Measurements from ENCODE around the gene EDN1.

The EDN1 gene

DNA sequence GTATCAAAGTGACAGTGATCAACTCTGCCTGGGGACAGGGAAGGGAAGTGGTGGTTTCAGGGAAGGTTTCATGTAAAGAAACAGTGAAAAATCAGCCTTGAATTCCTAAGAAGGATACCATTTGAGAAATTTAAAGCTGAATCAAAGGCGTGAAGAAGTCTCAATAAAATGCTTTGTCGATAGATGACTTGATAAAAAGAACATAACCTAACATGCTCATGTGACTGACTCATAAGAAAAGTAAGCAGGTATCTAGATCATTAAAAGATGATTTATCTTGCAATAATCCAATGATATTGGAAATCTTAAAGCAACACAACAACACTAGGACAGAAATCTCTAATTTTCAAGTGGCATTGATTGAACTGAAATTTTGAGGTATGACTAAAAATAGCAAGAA lies 14.3 kb downstream of the EDN1 start:
- TF ChIP-seq, protein P1, sequence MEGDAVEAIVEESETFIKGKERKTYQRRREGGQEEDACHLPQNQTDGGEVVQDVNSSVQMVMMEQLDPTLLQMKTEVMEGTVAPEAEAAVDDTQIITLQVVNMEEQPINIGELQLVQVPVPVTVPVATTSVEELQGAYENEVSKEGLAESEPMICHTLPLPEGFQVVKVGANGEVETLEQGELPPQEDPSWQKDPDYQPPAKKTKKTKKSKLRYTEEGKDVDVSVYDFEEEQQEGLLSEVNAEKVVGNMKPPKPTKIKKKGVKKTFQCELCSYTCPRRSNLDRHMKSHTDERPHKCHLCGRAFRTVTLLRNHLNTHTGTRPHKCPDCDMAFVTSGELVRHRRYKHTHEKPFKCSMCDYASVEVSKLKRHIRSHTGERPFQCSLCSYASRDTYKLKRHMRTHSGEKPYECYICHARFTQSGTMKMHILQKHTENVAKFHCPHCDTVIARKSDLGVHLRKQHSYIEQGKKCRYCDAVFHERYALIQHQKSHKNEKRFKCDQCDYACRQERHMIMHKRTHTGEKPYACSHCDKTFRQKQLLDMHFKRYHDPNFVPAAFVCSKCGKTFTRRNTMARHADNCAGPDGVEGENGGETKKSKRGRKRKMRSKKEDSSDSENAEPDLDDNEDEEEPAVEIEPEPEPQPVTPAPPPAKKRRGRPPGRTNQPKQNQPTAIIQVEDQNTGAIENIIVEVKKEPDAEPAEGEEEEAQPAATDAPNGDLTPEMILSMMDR (IDR thresholded peaks at IDR 0.05), result no peak

DNA sequence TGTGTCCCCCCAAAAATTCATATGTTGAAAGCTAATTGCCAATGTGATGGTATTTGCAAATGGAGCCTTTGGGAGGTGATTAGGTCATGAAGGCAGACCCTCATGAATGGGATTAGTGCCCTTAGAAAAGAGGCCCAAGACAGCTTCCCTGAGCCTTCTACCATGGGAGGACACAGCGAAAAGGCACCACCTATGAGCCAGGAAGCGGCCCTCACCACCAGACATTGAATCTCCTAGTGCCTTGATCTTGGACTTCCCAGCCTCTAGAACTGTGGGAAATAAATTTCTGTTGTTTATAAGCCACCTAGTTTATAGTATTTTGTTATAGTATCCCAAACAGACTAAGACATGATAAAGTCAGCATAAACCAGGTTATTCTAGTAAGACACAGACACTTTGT lies 18.9 kb downstream of the EDN1 start:
- TF ChIP-seq, protein P1 (IDR thresholded peaks at IDR 0.05), result no peak

DNA sequence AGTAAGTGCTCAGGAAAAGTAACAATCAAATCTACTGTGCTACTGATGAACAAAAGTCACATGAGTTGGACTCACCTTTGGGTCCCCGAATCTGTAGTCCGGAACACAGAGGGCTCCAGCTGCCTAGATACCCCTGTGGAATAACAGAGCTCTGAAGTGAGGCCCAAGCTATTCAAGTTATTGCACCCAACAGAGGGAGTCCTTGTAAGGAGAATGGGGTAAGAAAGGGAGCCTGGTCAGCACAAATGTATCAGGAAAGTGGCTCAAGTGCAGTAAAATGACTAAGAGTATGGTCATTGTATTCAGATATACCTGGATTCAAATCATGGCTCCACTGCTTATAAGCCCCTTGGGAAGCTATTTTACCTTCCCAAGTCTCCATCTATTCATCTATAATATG lies 20.9 kb downstream of the EDN1 start:
- TF ChIP-seq, protein P1 (IDR thresholded peaks at IDR 0.05), result no peak; the same call in 1 of the 2 replicates

DNA sequence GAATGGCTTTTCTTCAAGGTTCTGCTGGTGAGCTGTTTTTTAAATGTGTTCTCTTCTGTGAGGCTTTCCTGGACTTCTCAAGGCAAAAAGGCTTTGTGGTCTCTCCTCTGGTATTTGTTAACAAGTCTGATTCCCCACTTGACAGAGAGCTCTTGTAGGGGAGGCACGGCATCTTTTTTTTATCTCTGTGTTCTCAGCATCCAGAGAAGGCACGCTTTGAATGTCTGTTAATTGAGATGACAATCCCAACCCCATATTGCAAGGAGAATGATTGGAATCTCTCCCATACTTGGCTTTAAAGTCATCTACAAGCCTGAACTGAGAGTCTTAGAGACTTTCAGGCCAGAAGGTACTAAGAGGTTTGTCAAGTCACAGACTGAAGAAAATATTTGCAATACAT lies 22.6 kb downstream of the EDN1 start:
- TF ChIP-seq, protein P1 (IDR thresholded peaks at IDR 0.05), result no peak

DNA sequence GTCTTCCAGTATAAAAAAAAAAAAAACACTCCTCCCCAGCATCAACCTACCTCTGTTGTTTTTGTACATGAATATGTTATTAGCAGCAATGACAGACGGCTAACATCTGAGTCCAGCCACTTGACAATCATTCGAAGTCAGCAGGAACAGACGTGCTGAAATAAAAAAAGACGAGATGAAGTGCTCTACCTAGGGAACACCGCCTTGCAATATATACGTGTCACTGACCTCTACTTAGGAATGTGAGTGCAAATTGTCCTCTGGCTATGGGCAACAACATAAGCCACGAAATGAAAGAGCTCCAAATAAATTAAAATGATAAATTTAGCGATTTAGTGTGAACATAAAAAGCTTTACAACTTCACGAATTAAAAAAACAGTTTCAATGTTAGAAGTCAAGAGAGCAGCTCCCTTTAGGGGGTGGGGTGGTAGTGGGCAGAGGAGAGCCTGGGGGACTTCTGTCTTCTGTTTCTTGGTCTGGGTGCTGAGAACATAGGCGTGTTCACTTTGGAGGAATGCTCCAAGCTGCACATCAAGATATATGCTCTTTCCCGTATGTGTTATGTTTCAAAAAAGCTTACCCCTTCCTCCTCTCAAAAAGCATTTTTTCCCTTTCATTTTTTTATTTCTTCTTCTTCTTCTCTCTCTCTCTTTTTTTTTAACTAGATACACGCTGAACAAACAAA lies 23.3 kb downstream of the EDN1 start:
- TF ChIP-seq, protein P1 (IDR thresholded peaks at IDR 0.05), result no peak

DNA sequence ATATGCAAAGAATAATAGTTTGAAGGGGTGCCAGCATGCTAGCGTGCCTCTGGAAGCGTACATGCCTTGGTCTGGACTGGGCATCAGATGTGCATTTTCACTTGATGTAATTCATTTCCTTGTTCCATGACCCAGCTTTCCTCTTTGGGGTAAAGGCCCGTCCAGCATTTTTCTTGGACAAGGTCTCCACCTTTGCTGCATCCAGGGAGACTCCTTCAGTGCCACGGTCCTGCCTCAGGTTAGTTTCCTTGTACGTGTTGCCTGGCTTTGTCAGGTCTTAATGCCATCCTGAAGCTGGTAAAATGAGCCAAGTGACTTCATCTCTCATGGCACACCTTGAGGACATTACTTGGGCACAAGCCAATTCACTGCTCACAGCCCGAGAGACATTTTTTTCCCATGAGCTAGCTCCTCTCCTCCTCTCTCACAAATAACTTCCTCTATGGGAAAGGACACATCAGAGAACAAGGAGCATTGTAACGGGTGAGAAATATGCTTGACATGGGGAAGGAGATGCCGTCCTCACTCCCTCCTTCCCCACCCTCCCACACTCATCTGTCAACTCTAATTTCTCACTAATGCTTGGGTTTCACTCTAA lies 23.9 kb downstream of the EDN1 start:
- TF ChIP-seq, protein P1 (IDR thresholded peaks at IDR 0.05), result no peak

DNA sequence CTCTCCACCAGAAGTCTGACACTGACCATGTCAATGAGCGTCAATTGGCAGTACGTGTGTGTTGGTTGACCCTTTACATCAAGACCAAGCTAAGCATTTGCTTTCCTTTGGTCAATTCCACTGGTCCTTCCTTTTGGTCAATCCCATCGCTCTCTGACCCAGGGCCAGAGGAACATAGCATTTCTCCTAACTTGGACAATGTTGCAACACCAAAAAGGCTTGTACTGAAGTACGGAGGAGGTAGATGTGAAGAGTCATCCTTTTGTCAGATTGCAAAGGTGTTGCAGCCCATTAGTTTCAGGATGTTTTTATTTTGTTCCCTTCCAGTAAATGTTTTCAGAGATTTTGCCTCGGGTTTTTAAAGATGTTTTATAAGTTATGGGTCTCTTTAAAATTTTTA lies 24.6 kb downstream of the EDN1 start:
- TF ChIP-seq, protein P1 (IDR thresholded peaks at IDR 0.05), result no peak
